Body of pancreas (tissue), 4 donors: Measurements from ENCODE around the gene HIGD1C.

Experiments
- POLR2A ChIP-seq, 3 donors: fragments of 450-650 bp; IDR thresholded peaks; one replicate each; pipeline ENCODE4 v1.6.1; 2016; ENCODE audit warnings: antibody characterized with exemption in 3 of 3, mild to moderate bottlenecking in 2 of 3
- TF ChIP-seq, protein P1 (sequence below), 7 experiments: fragments of 450-650 bp in 4 of 7; fragments of 200-600 bp in 3 of 7; sonication (generic) in 3 of 7; IDR thresholded peaks; one replicate each; pipeline ENCODE4 v1.5.1; 2016 to 2019; ENCODE audit warnings: antibody characterized with exemption in 7 of 7

DNA sequence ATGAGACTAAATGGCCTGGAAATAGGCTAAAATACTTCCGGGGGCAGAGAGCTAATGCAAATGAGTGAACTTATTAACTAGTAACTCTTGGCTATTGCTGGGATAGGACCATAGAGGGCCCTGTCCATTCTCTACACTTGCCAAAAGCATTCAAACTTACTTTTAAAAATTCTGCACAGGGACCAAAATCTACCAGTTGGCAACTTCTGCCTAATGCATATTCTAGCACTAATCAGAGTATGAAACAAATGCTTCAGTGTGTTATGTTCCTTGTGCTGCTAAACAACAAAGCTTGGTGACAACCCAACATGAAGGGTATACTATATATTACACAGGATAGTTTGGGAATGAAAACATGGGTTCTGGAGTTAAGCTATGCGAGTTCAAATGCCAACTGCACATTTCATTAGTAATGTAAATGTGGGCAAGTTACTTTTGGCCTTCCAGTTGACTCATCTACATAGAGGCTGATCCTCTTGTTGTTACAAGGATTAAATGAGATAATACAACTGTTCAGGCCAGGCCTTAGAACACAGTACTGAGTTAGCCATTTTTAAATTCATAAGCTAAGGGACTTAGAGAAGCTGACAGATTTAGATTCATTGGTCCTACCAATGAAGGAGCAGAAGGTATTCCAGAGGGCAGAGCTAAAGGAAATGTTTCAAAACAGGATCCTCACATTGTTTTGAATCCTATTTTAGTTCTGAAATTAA, 32.4 kb downstream of the HIGD1C start:
- TF ChIP-seq, protein P1, sequence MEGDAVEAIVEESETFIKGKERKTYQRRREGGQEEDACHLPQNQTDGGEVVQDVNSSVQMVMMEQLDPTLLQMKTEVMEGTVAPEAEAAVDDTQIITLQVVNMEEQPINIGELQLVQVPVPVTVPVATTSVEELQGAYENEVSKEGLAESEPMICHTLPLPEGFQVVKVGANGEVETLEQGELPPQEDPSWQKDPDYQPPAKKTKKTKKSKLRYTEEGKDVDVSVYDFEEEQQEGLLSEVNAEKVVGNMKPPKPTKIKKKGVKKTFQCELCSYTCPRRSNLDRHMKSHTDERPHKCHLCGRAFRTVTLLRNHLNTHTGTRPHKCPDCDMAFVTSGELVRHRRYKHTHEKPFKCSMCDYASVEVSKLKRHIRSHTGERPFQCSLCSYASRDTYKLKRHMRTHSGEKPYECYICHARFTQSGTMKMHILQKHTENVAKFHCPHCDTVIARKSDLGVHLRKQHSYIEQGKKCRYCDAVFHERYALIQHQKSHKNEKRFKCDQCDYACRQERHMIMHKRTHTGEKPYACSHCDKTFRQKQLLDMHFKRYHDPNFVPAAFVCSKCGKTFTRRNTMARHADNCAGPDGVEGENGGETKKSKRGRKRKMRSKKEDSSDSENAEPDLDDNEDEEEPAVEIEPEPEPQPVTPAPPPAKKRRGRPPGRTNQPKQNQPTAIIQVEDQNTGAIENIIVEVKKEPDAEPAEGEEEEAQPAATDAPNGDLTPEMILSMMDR (IDR thresholded peaks at IDR 0.05): no peak
- TF ChIP-seq POLR2A (IDR thresholded peaks at IDR 0.05): no peak
